ENCODE results near the gene PKP2.

- TF ChIP-seq CTCF (IDR thresholded peaks at IDR 0.05; ENCODE audit: extremely low read depth in 1 of 2, insufficient read depth in 1 of 2, low read depth in 1 of 2, low read length in 2 of 2) (no peak), POLR2A (IDR thresholded peaks at IDR 0.05; ENCODE audit: low read depth, low read length) (no peak), JUN (IDR thresholded peaks at IDR 0.05; ENCODE audit: borderline replicate concordance, insufficient read depth, insufficient read length, low read depth) (no peak)
These were observed 84.7 kb downstream of the PKP2 start for GRCh38 chr12:32811686-32812392.
